MCF 10A (cell line): ENCODE results near the gene STAMBPL1. TPM values are rescaled to one million over a fixed set of nuclear protein-coding genes. Genes with fewer than 3 reads are reported as not detected.

ENCODE experiments used
- BruUV-seq: library from RNA; stranded (reverse); fragments of 400-500 nt; replicated peaks from 2 replicates; lab custom pipeline; 2021; lab: Mats Ljungman, UMichigan
- CTCF ChIA-PET: fragments of 300-600 bp; sonication (Branson Sonifier 250); formaldehyde crosslinking; extraction: SDS; loops from one replicate; lab custom pipeline; 2021; ENCODE audit warnings: antibody characterized with exemption, inconsistent platforms; lab: Yijun Ruan, JAX
- POLR2A ChIA-PET: fragments of 300-600, 350-650 bp; sonication (Branson Sonifier 250); formaldehyde crosslinking; extraction: SDS; loops from one replicate; lab custom pipeline; 2020; ENCODE audit warnings: antibody characterized with exemption, inconsistent platforms; lab: Yijun Ruan, JAX
- DNase-seq: peaks from one replicate; pipeline ENCODE4 v3.0.0-alpha.2; 2018; ENCODE audit not compliant: unreplicated experiment
- H3K27ac Mint-ChIP-seq: one replicate; pipeline ENCODE4 v1.8.0; 2022; ENCODE audit warnings: mild to moderate bottlenecking, low read depth, mixed read lengths; ENCODE audit not compliant: unreplicated experiment
- H3K27me3 Mint-ChIP-seq: one replicate; pipeline ENCODE4 v1.8.0; 2022; ENCODE audit warnings: mixed read lengths; ENCODE audit not compliant: insufficient read depth, unreplicated experiment
- H3K36me3 Mint-ChIP-seq: one replicate; pipeline ENCODE4 v1.8.0; 2022; ENCODE audit warnings: mild to moderate bottlenecking, moderate library complexity, mixed read lengths; ENCODE audit not compliant: insufficient read depth, unreplicated experiment
- H3K4me1 Mint-ChIP-seq: one replicate; pipeline ENCODE4 v1.8.0; 2022; ENCODE audit warnings: mixed read lengths; ENCODE audit not compliant: insufficient read depth, unreplicated experiment
- H3K4me3 Mint-ChIP-seq: one replicate; pipeline ENCODE4 v1.8.0; 2022; ENCODE audit warnings: mild to moderate bottlenecking, moderate library complexity, mixed read lengths; ENCODE audit not compliant: unreplicated experiment
- H3K9me3 Mint-ChIP-seq: one replicate; pipeline ENCODE4 v1.8.0; 2022; ENCODE audit warnings: mixed read lengths; ENCODE audit not compliant: unreplicated experiment
- CTCF ChIP-seq: fragments of 200-600 bp; IDR thresholded peaks from one replicate; pipeline ENCODE4 v1.8.0; 2022; ENCODE audit warnings: antibody characterized with exemption, mild to moderate bottlenecking; ENCODE audit not compliant: unreplicated experiment
- intact Hi-C: fragments of 100-400 bp; cut with micrococcal nuclease; formaldehyde crosslinking; loops from 2 replicates; pipeline ENCODE4 v1.14.1; 2022
- total RNA-seq: library from RNA; stranded (reverse); gene quantifications from 2 replicates; pipeline ENCODE4 v1.2.3, GENCODE V29; 2022

Gene STAMBPL1
- total RNA-seq, 1 experiment from 2014 or later, result 29.2 TPM

DNA sequence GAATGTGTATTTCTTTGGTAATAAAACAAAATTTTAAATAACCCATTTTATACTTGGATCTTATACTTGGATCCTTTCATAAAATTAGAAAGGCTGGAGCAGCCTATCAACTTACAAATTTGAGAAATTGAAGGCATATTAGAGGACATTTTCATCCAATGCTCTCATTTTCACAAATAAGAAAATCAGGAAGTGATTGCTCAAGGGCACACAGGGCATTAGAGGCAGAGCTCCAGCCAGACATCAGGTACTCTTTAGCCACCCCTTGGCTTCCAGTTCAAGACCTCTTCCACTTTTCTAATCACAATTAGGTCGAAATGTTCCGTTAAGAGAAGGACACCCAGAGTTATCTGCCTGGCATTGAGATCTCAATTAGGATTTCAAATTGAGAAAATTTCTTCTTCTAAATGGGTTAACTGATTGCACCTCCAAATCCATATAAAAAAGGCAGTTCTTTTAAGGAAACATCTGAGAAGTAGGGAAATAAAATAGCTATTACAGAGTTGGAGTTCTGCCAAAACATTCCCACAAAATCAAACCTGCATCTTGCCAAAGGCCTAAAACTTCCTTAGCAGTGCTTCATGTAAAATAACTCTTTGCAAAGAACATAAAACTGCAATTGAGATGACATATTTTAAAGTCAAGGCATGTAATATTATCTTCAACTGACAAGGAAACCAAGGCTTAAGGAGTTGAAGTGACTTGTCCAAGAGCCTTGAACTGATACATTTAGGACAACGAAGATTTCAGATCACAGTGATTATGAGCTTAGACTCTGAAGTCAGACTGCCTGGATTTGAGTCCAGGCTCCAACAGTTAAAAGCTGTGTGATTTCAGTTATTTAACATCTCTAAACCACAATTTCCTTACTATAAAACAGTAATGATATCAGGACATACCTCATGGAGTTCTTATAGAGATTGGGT is 70.1 kb downstream of the STAMBPL1 start:
- Mint-ChIP-seq H3K27ac (no peak overlapping the region), H3K4me1 (peaks cover 20% of the 10 kb centered on the region), H3K4me3 (no peak overlapping the region), H3K27me3 (no peaks in the 10 kb centered on the region), H3K36me3 (no peaks in the 10 kb centered on the region), H3K9me3 (no peaks in the 10 kb centered on the region)
- no peak for TF ChIP-seq CTCF
- no peak for DNase-seq
- BruUV-seq, result no TSS peak
- intact Hi-C loops, result no loop called here
- CTCF ChIA-PET, result interaction anchor here (1.0 to 3.4 kb wide), 5 partner anchors 13 to 114 kb away, joined by 3 to 22 read pairs (median 4); no protein-coding TSS in a partner anchor
- POLR2A ChIA-PET, result interaction anchor here (0.6 to 1.0 kb wide), 6 partner anchors 16 to 64 kb away, joined by 3 to 4 read pairs (median 3); no protein-coding TSS in a partner anchor

GRCh38 chr10:88952647-88953111 is 72.6 kb downstream of the STAMBPL1 start, which contains the start of gene ACTA2:
ACTA2 (minus strand) TSS chr10:88952773; CDS start chr10:88948930, 3,843 bp downstream.
- H3K4me3 Mint-ChIP-seq, result peak within 1 kb of the TSS; percentile 4
- POLR2A ChIA-PET, result no interaction called here
- CTCF ChIA-PET, result no interaction called here
- no peak for TF ChIP-seq CTCF
- H3K36me3 Mint-ChIP-seq, result no peaks in the 10 kb centered on the region
- DNase-seq, result no peak
- peak within 1 kb of the TSS; percentile 79 for H3K27ac Mint-ChIP-seq
- H3K27me3 Mint-ChIP-seq, result no peaks in the 10 kb centered on the region
- intact Hi-C loops, result no loop called here
- peaks cover 20% of the 10 kb centered on the region for H3K4me1 Mint-ChIP-seq
- BruUV-seq, result no TSS peak
- no peaks in the 10 kb centered on the region for H3K9me3 Mint-ChIP-seq

GRCh38 chr10:88953662-88954061 is 73.6 kb downstream of the STAMBPL1 start:
- ChIA-PET CTCF (interaction anchor here (1.6 kb wide), 1 partner anchor 21 kb away, joined by 4 read pairs; no protein-coding TSS in a partner anchor), POLR2A (interaction anchor here (1.0 to 1.8 kb wide), 2 partner anchors 12 to 21 kb away, joined by 4 to 10 read pairs; no protein-coding TSS in a partner anchor)
- no peak overlapping the region for H3K27ac Mint-ChIP-seq
- H3K4me3 Mint-ChIP-seq, result no peak overlapping the region
- no peak for TF ChIP-seq CTCF
- no peaks in the 10 kb centered on the region for H3K27me3 Mint-ChIP-seq
- peaks cover 20% of the 10 kb centered on the region for H3K4me1 Mint-ChIP-seq
- DNase-seq, result no peak
- BruUV-seq, result no TSS peak
- no peaks in the 10 kb centered on the region for H3K36me3 Mint-ChIP-seq
- no peaks in the 10 kb centered on the region for H3K9me3 Mint-ChIP-seq
- intact Hi-C loops, result no loop called here

DNA sequence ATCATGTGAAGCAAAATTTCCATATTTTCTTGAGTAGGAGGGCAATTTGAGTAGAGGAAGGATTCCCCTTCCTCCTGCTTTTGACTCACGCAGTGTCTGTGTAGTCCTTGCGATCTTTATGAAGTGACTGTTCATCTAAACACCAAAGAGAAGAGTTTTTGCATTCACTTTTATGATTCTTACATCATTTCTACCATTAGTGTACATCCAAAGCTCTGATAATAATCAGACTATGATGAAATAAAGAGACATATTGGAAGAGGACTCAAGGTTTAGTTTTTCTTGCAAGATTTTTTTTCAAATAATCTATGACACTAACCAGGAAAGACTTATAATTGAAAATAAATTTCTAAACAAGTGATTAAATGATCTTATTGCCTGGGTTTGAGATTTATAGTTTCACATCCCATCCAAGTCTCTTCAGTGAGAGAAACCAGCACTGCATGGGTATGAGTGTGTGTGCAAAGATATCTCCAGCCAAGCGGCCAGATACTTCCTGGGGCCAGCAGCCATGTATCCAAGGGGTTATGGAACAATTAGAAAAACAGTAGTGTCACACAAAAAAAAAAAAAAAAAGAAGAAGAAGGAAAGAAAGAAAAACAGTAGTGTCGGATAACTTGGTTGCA is 74.5 kb downstream of the STAMBPL1 start:
- ChIA-PET CTCF (interaction anchor here (0.9 to 1.6 kb wide), 2 partner anchors 22 to 33 kb away, joined by 4 to 6 read pairs; no protein-coding TSS in a partner anchor), POLR2A (interaction anchor here (0.5 to 1.8 kb wide), 4 partner anchors 8 to 519 kb away, joined by 3 to 10 read pairs (median 4); no protein-coding TSS in a partner anchor)
- Mint-ChIP-seq H3K27ac (no peak overlapping the region), H3K4me3 (no peak overlapping the region), H3K27me3 (no peaks in the 10 kb centered on the region), H3K36me3 (no peaks in the 10 kb centered on the region), H3K9me3 (no peaks in the 10 kb centered on the region), H3K4me1 (peaks cover 20% of the 10 kb centered on the region)
- BruUV-seq, result no TSS peak
- TF ChIP-seq CTCF, result no peak
- intact Hi-C loops, result no loop called here
- no peak for DNase-seq
